Measurements from ENCODE around the gene HOTAIR.

Gene HOTAIR

DNA sequence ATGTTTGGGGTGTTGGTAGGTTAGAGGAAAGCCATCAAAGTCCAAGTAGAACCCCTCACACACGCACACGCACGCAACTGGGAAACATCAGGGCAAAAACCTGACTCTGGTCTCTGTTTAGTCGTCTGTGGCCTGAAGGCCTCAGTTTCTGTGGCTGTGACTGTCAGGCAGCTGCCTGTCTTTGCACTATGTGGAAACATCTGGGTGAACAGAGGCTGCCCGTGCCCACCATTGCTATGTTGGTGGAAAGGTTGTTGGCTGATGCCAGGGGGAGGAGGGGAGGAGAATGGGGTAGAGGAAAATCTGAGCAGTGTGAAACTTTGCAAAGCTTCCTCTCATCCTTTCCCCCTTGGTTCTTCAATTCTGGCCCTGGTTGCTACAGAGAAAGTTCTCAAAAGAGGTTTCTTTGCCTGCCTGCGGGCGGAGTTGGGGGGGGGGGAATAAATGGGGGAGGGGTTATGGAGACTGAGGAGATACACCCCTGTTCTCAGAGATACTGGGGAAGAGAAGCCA, 17.7 kb upstream of the HOTAIR start:
- TF ChIP-seq CTCF (IDR thresholded peaks at IDR 0.05; ENCODE audit: extremely low read depth, missing control alignments) = no peak
- DNase-seq (ENCODE audit: low spot score) = no peak

DNA sequence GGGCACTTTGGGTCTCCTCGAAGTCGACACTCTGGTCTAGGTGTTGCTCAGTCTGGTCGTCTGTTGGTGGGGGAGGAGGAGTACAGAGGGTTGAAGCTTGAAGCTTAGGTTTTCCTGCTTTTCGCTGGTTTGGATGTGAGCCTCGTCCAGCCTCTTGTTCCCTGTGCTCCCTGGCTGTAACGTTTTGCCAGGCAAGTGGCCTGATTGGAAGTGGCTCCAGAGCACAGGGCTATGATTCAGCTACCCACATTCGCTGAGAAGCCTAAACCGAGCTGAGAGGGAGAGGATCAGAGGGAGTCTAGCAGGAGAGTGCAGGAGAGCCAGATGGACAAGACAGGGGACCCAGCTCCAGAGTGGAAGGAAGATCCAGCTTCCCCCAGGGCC, 16.3 kb upstream of the HOTAIR start:
- no peak for DNase-seq (ENCODE audit: low spot score)
- no peak for TF ChIP-seq CTCF (IDR thresholded peaks at IDR 0.05; ENCODE audit: extremely low read depth, missing control alignments)

DNA sequence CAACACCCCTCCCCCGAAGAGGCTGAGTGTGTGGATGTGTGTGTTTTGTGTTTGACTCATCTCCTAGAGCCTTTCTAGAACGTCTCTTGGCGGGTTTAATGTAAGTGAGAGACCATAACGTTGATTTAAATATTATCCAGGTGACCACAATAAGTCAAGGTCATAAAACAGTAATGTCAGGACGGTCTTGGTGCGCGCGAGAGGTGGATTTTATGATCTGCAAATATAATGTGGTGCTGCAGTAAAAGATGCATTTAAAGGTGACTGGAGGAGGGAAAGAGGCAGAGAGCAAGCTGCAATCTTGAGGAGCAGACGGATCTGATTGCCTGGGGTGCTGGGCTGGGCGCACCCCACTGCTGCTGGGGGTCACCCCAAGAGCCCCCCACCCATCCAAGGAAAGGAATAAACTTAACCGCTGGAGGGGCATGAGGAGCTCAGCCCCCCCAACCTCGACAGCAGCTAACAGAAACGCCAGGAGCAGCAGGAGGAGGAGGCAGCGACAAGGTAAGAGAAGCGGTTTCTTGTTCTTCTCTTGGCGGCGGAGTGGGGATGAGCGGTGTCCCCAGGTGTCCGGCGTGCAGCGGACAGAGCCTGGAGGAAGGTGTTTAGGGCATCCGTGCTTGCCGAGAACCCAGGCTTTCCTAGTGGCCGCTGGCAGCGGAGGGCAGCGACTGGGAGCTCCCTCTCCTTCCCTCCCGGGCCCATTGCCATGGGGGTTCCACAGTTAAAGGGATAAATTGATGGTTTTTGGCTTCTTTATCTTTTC, 15.7 kb upstream of the HOTAIR start:
- DNase-seq (ENCODE audit: low spot score) = no peak
- no peak for TF ChIP-seq CTCF (IDR thresholded peaks at IDR 0.05; ENCODE audit: extremely low read depth, missing control alignments)

DNA sequence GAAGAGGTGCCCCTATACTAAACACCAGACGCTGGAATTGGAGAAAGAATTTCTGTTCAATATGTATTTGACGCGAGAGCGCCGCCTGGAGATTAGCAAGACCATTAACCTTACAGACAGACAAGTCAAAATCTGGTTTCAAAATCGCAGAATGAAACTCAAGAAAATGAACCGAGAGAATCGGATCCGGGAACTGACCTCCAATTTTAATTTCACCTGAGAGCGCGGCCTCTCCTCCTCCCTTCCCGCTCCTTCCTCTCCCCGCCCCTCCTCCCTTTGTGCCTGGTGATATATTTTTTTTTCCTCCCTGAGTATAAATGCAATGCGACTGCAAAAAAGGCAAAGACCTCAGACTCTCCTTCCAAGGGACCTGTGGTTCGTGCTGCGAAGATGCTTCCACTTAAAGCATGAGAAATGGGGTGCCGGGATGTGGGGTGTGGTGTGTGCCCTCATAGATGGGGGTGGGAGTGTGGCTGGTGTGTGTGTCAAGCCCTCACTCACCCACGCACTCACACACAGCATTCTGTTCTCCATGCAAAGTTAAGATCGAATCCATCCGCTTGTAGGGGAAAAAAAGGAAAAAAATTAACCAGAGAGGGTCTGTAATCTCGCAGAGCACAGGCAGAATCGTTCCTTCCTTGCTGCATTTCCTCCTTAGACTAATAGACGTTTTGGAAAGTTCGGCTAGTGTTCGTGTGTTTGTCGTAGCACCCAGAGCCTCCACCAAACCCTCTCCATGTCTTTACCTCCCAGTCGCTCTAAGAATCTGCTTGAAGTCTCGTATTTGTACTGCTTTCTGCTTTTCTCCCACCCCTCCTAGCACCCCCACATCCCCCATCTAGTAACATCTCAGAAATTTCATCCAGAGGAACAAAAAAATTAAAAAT, 14.7 kb upstream of the HOTAIR start:
- peak; percentile 54 for TF ChIP-seq CTCF (IDR thresholded peaks at IDR 0.05; ENCODE audit: extremely low read depth, missing control alignments)
- DNase-seq (ENCODE audit: low spot score) = peak; percentile 80

GRCh38 chr12:53988541-53989226, 13.9 kb upstream of the HOTAIR start:
- DNase-seq (ENCODE audit: low spot score) = no peak

DNA sequence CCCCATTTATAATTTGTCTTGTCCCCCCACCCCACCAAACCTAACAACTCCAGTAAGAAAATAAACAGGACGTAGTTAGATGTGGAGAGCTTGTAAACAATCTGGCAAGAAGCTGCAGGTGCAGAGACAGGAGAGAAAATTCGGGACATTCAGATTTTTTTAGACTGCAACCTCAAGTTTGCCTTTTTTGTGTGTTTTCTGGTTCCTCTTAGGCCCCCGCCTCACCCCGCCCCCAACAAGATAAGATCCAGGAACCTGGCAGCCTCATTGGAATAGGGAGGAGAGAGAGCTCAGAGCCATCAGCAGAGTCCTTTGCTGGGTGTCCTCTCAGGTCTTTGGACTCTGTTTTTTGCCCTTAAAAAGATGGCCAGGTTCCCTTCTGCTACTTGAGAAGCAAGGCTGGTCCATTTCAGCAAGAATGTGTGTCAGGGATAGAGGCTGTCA, 13.1 kb upstream of the HOTAIR start:
- no peak for DNase-seq (ENCODE audit: low spot score)
- no peak for TF ChIP-seq CTCF (IDR thresholded peaks at IDR 0.05; ENCODE audit: extremely low read depth, missing control alignments)

More at GRCh38 chr12:53988541-53989226, 13.9 kb upstream of the HOTAIR start:
- TF ChIP-seq CTCF (IDR thresholded peaks at IDR 0.05; ENCODE audit: extremely low read depth, missing control alignments) = no peak
